ENCODE measurements around the gene DDX4. TPM values are rescaled to one million over a fixed set of nuclear protein-coding genes. Genes with fewer than 3 reads are reported as not detected.

Gene DDX4
- total and polyA plus RNA-seq, 2 donors (not counting 1 experiment from before 2014, with no cell fraction given) = not detected

DNA sequence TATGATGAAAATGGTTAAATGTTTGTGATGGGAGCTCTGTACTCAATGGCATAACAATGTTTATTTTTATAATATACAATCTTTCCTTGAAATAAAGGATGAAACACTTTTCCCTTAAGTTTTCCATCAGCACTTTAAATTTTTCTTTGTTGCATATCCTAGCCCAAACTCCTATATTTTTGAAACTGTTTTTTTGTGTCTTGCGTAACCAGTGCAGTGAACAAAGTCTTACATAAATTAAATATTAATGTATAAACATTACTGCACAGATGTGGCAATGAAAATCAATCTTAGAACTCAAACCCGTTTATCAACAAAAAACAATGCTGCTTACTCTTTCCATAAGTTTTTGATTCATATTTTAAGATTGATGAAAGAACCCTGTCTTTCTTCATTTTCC, 79.2 kb downstream of the DDX4 start:
- H3K27me3 Mint-ChIP-seq = peaks cover 34% of the 10 kb centered on the region
- H3K4me1 Mint-ChIP-seq = peaks cover under 1% of the 10 kb centered on the region

DNA sequence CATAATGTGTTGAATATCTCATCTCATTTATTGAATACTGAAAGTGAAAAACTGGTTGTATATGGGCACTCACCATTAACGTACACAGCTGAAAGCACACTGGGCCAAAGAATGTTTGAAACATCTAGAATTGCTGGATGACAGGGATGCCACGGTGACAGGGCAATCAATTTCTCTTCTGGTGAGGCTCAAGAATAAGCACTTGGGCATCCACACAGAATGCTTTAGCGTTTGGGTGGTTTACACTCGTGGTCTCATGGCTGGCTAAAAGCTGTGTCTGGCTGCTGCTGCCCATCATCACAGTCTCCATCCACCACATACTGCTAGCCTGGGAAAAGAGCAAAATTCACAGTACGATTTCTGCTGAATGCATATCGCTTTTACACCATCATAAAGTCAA, 82.6 kb downstream of the DDX4 start:
- intact Hi-C loops (cut with micrococcal nuclease) = no loop called here
- Mint-ChIP-seq H3K27me3 (peaks cover 57% of the 10 kb centered on the region), H3K4me3 (no peak overlapping the region), H3K4me1 (peaks cover 3% of the 10 kb centered on the region), H3K9me3 (ENCODE audit: insufficient read depth) (no peaks in the 10 kb centered on the region), H3K27ac (no peak overlapping the region)
- WGBS (ENCODE audit: insufficient coverage) = 85% methylated on average over 3 of the region's 6 CpGs
- H4K20me1 ChIP-seq (ENCODE audit: control insufficient read depth, insufficient read depth, low read length, poor library complexity, severe bottlenecking) = no peaks in the 10 kb centered on the region
- no peak overlapping the region for H3K27ac ChIP-seq (ENCODE audit: low read length in 2 of 2)
- CTCF ChIA-PET = no interaction called here
- H3K36me3 ChIP-seq (replicated peaks in 1 of 2; ENCODE audit: control extremely low read depth in 1 of 2, control insufficient read depth in 1 of 2, extremely low read depth in 1 of 2, insufficient read depth in 2 of 2, low read length in 1 of 2) = no peaks in the 10 kb centered on the region
- no peak overlapping the region for H3K9ac ChIP-seq (ENCODE audit: low read length)
- H3K4me3 ChIP-seq (ENCODE audit: control extremely low read depth in 1 of 5, extremely low read depth in 1 of 5, insufficient read depth in 1 of 5, low read depth in 2 of 5, low read length in 4 of 5) = no peak overlapping the region
- H3K79me2 ChIP-seq (ENCODE audit: control insufficient read depth, insufficient read depth, low read length) = no peaks in the 10 kb centered on the region
- no peak overlapping the region for H2AFZ ChIP-seq (ENCODE audit: insufficient read depth, low read depth, low read length, poor library complexity, severe bottlenecking)
- DNase-seq (no peak), ATAC-seq (ENCODE audit: low read depth) (no peak)
- H3K4me1 ChIP-seq (ENCODE audit: control insufficient read depth in 2 of 2, insufficient read depth in 2 of 2, low read length in 2 of 2) = peaks cover 0 to 7% of the 10 kb centered on the region in 2 donors
- POLR2A ChIA-PET = no interaction called here
- H3K9me3 ChIP-seq (ENCODE audit: control extremely low read depth in 1 of 3, control insufficient read depth in 2 of 3, insufficient read depth in 1 of 3, low read length in 2 of 3) = no peaks in the 10 kb centered on the region
- H3K27me3 ChIP-seq (replicated peaks in 1 of 4; ENCODE audit: control extremely low read depth in 1 of 4, control insufficient read depth in 3 of 4, insufficient read depth in 4 of 4, low read length in 3 of 4) = peaks cover 0 to 37% (median 31%) of the 10 kb centered on the region in 4 experiments
- no peak overlapping the region for H3K4me2 ChIP-seq (replicated peaks; ENCODE audit: low read depth, low read length, poor library complexity, severe bottlenecking)
- TF ChIP-seq, protein P1, sequence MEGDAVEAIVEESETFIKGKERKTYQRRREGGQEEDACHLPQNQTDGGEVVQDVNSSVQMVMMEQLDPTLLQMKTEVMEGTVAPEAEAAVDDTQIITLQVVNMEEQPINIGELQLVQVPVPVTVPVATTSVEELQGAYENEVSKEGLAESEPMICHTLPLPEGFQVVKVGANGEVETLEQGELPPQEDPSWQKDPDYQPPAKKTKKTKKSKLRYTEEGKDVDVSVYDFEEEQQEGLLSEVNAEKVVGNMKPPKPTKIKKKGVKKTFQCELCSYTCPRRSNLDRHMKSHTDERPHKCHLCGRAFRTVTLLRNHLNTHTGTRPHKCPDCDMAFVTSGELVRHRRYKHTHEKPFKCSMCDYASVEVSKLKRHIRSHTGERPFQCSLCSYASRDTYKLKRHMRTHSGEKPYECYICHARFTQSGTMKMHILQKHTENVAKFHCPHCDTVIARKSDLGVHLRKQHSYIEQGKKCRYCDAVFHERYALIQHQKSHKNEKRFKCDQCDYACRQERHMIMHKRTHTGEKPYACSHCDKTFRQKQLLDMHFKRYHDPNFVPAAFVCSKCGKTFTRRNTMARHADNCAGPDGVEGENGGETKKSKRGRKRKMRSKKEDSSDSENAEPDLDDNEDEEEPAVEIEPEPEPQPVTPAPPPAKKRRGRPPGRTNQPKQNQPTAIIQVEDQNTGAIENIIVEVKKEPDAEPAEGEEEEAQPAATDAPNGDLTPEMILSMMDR (IDR thresholded peaks at IDR 0.05) = no peak
- TF ChIP-seq EZH2 (IDR thresholded peaks at IDR 0.05; ENCODE audit: borderline replicate concordance, insufficient read depth, low read depth, low read length, poor library complexity, severe bottlenecking) = no peak

More for the DNA sequence above, 79.2 kb downstream of the DDX4 start:
- no CpG with 5 or more reads among the region's 2 CpGs for WGBS (ENCODE audit: insufficient coverage)
- H3K4me2 ChIP-seq (replicated peaks; ENCODE audit: low read depth, low read length, poor library complexity, severe bottlenecking) = no peak overlapping the region
- peaks cover 0 to 18% (median 16%) of the 10 kb centered on the region in 4 experiments for H3K27me3 ChIP-seq (replicated peaks in 1 of 4; ENCODE audit: control extremely low read depth in 1 of 4, control insufficient read depth in 3 of 4, insufficient read depth in 4 of 4, low read length in 3 of 4)
- CTCF ChIA-PET = no interaction called here
- DNase-seq (no peak), ATAC-seq (ENCODE audit: low read depth) (no peak)
- no peak overlapping the region for H3K4me3 ChIP-seq (ENCODE audit: control extremely low read depth in 1 of 5, extremely low read depth in 1 of 5, insufficient read depth in 1 of 5, low read depth in 2 of 5, low read length in 4 of 5)
- H2AFZ ChIP-seq (ENCODE audit: insufficient read depth, low read depth, low read length, poor library complexity, severe bottlenecking) = no peak overlapping the region
- no peaks in the 10 kb centered on the region for H3K36me3 ChIP-seq (replicated peaks in 1 of 2; ENCODE audit: control extremely low read depth in 1 of 2, control insufficient read depth in 1 of 2, extremely low read depth in 1 of 2, insufficient read depth in 2 of 2, low read length in 1 of 2)
- peaks cover 0 to 5% of the 10 kb centered on the region in 2 donors for H3K4me1 ChIP-seq (ENCODE audit: control insufficient read depth in 2 of 2, insufficient read depth in 2 of 2, low read length in 2 of 2)
- no peaks in the 10 kb centered on the region for H3K9me3 Mint-ChIP-seq (ENCODE audit: insufficient read depth)
- intact Hi-C loops (cut with micrococcal nuclease) = no loop called here
- TF ChIP-seq, protein P1 (IDR thresholded peaks at IDR 0.05) = no peak
- TF ChIP-seq EZH2 (IDR thresholded peaks at IDR 0.05; ENCODE audit: borderline replicate concordance, insufficient read depth, low read depth, low read length, poor library complexity, severe bottlenecking) = no peak
- no peak overlapping the region for H3K4me3 Mint-ChIP-seq
- no peaks in the 10 kb centered on the region for H3K9me3 ChIP-seq (ENCODE audit: control extremely low read depth in 1 of 3, control insufficient read depth in 2 of 3, insufficient read depth in 1 of 3, low read length in 2 of 3)
- POLR2A ChIA-PET = no interaction called here
- no peaks in the 10 kb centered on the region for H4K20me1 ChIP-seq (ENCODE audit: control insufficient read depth, insufficient read depth, low read length, poor library complexity, severe bottlenecking)
- H3K27ac Mint-ChIP-seq = no peak overlapping the region
- H3K27ac ChIP-seq (ENCODE audit: low read length in 2 of 2) = no peak overlapping the region
- no peak overlapping the region for H3K9ac ChIP-seq (ENCODE audit: low read length)
- no peaks in the 10 kb centered on the region for H3K79me2 ChIP-seq (ENCODE audit: control insufficient read depth, insufficient read depth, low read length)

Measured in B cell (primary cell).